Ascending aorta (tissue), 2 donors: ENCODE data around the gene AADAC. TPM values are rescaled to one million over a fixed set of nuclear protein-coding genes. Genes with fewer than 3 reads are reported as not detected.
"Not testable (repeated sequence)": the region's sequence is repeated elsewhere in the genome, so short reads cannot be mapped to it uniquely, and the experiment has no call there.

Experiments
- DNase-seq, 2 donors: peaks; one replicate each; pipeline ENCODE4 v3.0.0-alpha.2; 2019; ENCODE audit warnings: low spot score in 2 of 2
- H3K27ac ChIP-seq, 2 donors: fragments of 200-600 bp; sonication (generic); one replicate each; pipeline ENCODE4 v1.5.1; 2016 to 2017; ENCODE audit warnings: mild to moderate bottlenecking in 1 of 2
- H3K27me3 ChIP-seq: fragments of 200-600 bp; sonication (generic); one replicate; pipeline ENCODE4 v1.5.1; 2017
- H3K36me3 ChIP-seq, 2 donors: fragments of 200-600 bp; sonication (generic); one replicate each; pipeline ENCODE4 v1.5.1; 2016
- H3K4me1 ChIP-seq, 2 donors: fragments of 200-600 bp; sonication (generic); one replicate each; pipeline ENCODE4 v1.5.1; 2016 to 2017; ENCODE audit warnings: mild to moderate bottlenecking in 1 of 2
- H3K4me3 ChIP-seq, 2 donors: fragments of 200-600 bp; sonication (generic); one replicate each; pipeline ENCODE4 v1.5.1; 2016 to 2017; ENCODE audit warnings: mild to moderate bottlenecking in 1 of 2
- H3K9me3 ChIP-seq, 2 donors: fragments of 200-600 bp; sonication (generic); one replicate each; pipeline ENCODE4 v1.5.1; 2016
- CTCF ChIP-seq, 3 experiments: fragments of 200-600 bp in 2 of 3; fragments of 450-650 bp in 1 of 3; sonication (generic) in 2 of 3; IDR thresholded peaks; one replicate each; pipeline ENCODE4 v1.5.1; 2016 to 2019; ENCODE audit warnings: antibody characterized with exemption in 3 of 3, mild to moderate bottlenecking in 1 of 3, moderate library complexity in 1 of 3
- intact Hi-C: fragments of 100-400 bp; cut with DNase I; formaldehyde crosslinking; loops from one replicate; pipeline ENCODE4 v1.15.1; 2023
- total RNA-seq: library from RNA; depleted of rRNA; stranded (reverse); fragments of >200 nt; gene quantifications from one replicate; pipeline ENCODE4 v1.1.0, GENCODE V29; 2016

AADAC gene
- total RNA-seq, 1 donor from 2014 or later = 1.2 TPM

DNA sequence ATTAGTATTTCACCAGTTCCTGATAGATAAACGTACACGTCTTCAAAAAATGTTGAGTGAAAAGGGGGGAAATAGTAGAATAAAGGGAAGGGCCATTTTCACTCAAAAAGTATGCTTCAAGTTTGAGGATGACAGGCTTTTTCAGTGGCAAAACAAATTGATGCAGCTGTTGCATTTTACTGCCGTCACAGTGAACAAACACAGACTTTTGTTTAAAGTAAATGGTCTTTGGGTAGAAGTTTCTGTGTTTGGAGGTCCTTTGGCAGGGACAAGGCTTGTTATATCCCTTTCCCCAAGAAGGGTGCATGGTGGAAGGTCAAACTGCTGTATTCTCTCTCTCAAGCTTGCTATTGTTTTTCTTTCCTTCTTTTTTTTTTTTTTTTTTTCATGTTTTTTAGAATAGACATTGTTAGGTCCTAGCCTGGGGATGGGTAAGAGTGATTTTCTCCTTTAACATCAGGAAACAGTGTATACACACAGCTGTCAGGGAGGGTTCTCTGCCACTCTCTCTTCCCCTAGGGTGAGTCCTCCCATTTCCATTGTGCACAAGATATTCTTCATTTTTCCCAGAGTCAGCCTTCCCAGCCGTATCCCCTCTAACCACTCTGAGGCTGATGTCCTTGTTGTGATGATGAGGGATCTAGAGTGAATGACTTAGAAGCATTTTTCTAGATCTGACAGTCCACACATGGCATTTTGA is 52.9 kb downstream of the AADAC start:
- H3K4me1 ChIP-seq = peaks cover 0 to 3% of the 10 kb centered on the region in 2 donors
- no peak for DNase-seq
- TF ChIP-seq CTCF (IDR thresholded peaks at IDR 0.05) = no peak
- H3K9me3 ChIP-seq = no peaks in the 10 kb centered on the region
- no peak overlapping the region for H3K4me3 ChIP-seq
- intact Hi-C loops = loop anchor here (5.0 kb wide), 1 partner anchor 35 kb away; no protein-coding TSS in a partner anchor
- H3K36me3 ChIP-seq = no peaks in the 10 kb centered on the region
- no peak overlapping the region for H3K27ac ChIP-seq
- H3K27me3 ChIP-seq = no peaks in the 10 kb centered on the region

DNA sequence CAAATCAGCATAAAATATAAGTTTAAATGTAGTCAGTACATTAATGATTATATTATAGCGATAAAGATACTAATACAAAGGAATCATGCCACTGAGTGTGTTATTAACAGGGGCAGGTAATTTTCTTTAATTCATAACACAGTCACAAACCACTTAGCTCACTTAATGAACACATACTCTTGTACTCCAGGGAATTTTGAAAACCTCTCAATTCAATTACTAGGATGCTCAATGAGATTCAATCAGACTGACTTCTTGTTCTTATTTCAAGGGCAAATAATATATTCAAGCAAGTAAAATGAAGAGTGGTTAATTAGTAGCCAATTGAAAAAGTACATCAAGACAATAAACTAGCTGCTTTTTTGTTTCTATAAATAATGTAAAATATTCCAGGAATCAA is 53.8 kb downstream of the AADAC start:
- Histone ChIP-seq H3K4me1 (peaks cover 0 to 6% of the 10 kb centered on the region in 2 donors), H3K27ac (no peak overlapping the region), H3K9me3 (no peaks in the 10 kb centered on the region), H3K4me3 (no peak overlapping the region), H3K36me3 (no peaks in the 10 kb centered on the region), H3K27me3 (no peaks in the 10 kb centered on the region)
- DNase-seq = no peak
- TF ChIP-seq CTCF (IDR thresholded peaks at IDR 0.05) = no peak
- intact Hi-C loops = loop anchor here (5.0 kb wide), 1 partner anchor 35 kb away; no protein-coding TSS in a partner anchor

DNA sequence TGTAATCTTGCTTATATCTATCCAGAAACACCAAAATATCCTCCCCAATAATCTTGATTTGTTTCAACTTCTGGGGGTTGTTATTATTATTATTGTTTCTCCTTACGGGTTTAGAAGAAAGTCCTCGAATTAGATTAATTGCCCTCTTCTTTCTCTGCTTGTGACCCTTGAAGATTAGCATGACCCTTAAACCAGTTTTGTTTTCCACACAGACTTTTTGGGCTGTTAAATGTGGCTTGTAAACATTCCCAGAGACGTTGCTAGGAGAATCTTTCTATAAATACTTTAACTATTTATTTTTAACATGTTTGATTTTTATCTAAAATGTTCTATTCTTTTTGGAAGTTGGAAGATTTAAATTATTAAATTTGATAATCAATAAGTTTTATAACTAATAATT is 55.3 kb downstream of the AADAC start:
- intact Hi-C loops = loop anchor here (5.0 kb wide), 1 partner anchor 33 kb away; no protein-coding TSS in a partner anchor
- H3K4me1 ChIP-seq = peaks cover 0 to 6% of the 10 kb centered on the region in 2 donors
- no peak overlapping the region for H3K4me3 ChIP-seq
- DNase-seq = no peak
- no peak overlapping the region for H3K27ac ChIP-seq
- H3K27me3 ChIP-seq = no peaks in the 10 kb centered on the region
- no peaks in the 10 kb centered on the region for H3K9me3 ChIP-seq
- H3K36me3 ChIP-seq = no peaks in the 10 kb centered on the region
- TF ChIP-seq CTCF (IDR thresholded peaks at IDR 0.05) = no peak

GRCh38 chr3:151871639-151872468 is 57.9 kb downstream of the AADAC start:
- intact Hi-C loops = no loop called here
- H3K27ac ChIP-seq = peak overlapping the region; percentile 22 to 37
- H3K4me3 ChIP-seq = no peak overlapping the region
- no peaks in the 10 kb centered on the region for H3K36me3 ChIP-seq
- no peaks in the 10 kb centered on the region for H3K9me3 ChIP-seq
- H3K27me3 ChIP-seq = no peaks in the 10 kb centered on the region
- TF ChIP-seq CTCF (IDR thresholded peaks at IDR 0.05) = no peak
- no peak for DNase-seq
- H3K4me1 ChIP-seq = peaks cover 0 to 6% of the 10 kb centered on the region in 2 donors

GRCh38 chr3:151873398-151873797 is 59.5 kb downstream of the AADAC start, which contains the start of gene SUCNR1:
Gene SUCNR1 (plus strand): TSS chr3:151873643. CDS start chr3:151879893, 6,250 bp downstream.
- Histone ChIP-seq H3K27ac (no peak within 1 kb of the TSS), H3K4me1 (peaks cover 0 to 6% of the 10 kb centered on the region in 2 donors), H3K27me3 (no peaks in the 10 kb centered on the region), H3K36me3 (no peaks in the 10 kb centered on the region), H3K4me3 (no peak within 1 kb of the TSS), H3K9me3 (no peaks in the 10 kb centered on the region)
- no peak for TF ChIP-seq CTCF (IDR thresholded peaks at IDR 0.05)
- DNase-seq = no peak
- intact Hi-C loops = no loop called here

DNA sequence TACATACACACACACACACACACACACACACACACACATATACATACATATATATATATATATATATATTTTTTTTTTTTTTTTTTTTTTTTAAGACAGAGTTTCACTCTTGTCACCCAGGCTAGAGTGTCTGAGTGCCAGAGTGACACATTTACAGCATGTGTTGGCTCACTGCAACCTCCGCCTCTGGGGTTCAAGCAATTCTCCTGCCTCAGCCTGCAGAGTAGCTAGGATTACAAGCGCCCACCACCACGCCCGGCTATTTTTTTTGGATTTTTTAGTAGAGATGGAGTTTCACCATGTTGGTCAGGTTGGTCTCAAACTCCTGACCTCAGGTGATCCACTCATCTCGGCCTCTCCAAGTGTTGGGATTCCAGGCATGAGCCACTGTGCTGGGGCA is 60.2 kb downstream of the AADAC start:
- not testable (repeated sequence) for DNase-seq, H3K27me3 ChIP-seq

More for the DNA sequence above, 60.2 kb downstream of the AADAC start:
- H3K4me1 ChIP-seq, H3K9me3 ChIP-seq, H3K36me3 ChIP-seq, H3K4me3 ChIP-seq, H3K27ac ChIP-seq, intact Hi-C loops: not testable (repeated sequence)
